Measurements from ENCODE around the gene PGAM5.
A peak's percentile ranks its signal among the peaks of the same experiment; 100 is the strongest.
"Not testable (repeated sequence)": the region's sequence is repeated elsewhere in the genome, so short reads cannot be mapped to it uniquely, and the experiment has no call there.

Gene PGAM5

GRCh38 chr12:132675757-132676432 lies 34.7 kb upstream of the PGAM5 start:
- no peak for ATAC-seq
- Mint-ChIP-seq H3K27ac (no peak overlapping the region), H3K4me3 (no peak overlapping the region), H3K4me1 (peaks cover 12% of the 10 kb centered on the region), H3K9me3 (no peaks in the 10 kb centered on the region), H3K27me3 (no peaks in the 10 kb centered on the region)
- no peak for DNase-seq

- Mint-ChIP-seq H3K4me1 (peaks cover 12% of the 10 kb centered on the region), H3K4me3 (no peak overlapping the region), H3K9me3 (no peaks in the 10 kb centered on the region), H3K27ac (no peak overlapping the region), H3K27me3 (no peaks in the 10 kb centered on the region)
- DNase-seq = no peak
- no peak for ATAC-seq
Measured at GRCh38 chr12:132677492-132677891, 33.1 kb upstream of the PGAM5 start.

- H3K27ac Mint-ChIP-seq = peak overlapping the region in 1 of 2 donors; percentile 88
- no peak for ATAC-seq
Measured at GRCh38 chr12:132685400-132685799, 25.2 kb upstream of the PGAM5 start.

GRCh38 chr12:132686825-132687210 lies 23.8 kb upstream of the PGAM5 start:
- H3K9me3 Mint-ChIP-seq = no peaks in the 10 kb centered on the region
- ATAC-seq = peak; percentile 64
- no peak for DNase-seq

More at GRCh38 chr12:132685400-132685799, 25.2 kb upstream of the PGAM5 start:
- no peak for DNase-seq
- Mint-ChIP-seq H3K4me3 (peak overlapping the region; percentile 87), H3K4me1 (peaks cover 25% of the 10 kb centered on the region), H3K9me3 (no peaks in the 10 kb centered on the region), H3K27me3 (no peaks in the 10 kb centered on the region)

GRCh38 chr12:132687211-132688164 lies 23.2 kb upstream of the PGAM5 start, which contains the start of the genes POLE and PXMP2:
Gene POLE (minus strand): TSS chr12:132687342. CDS start chr12:132687315, 27 bp downstream.
Gene PXMP2 (plus strand): TSS chr12:132687587. CDS start chr12:132687671, 84 bp downstream.
- Mint-ChIP-seq H3K4me1 (peaks cover 21% of the 10 kb centered on the region), H3K27me3 (no peaks in the 10 kb centered on the region), H3K9me3 (no peaks in the 10 kb centered on the region), H3K4me3 (peak within 1 kb of the TSS; percentile 87), H3K27ac (peak within 1 kb of the TSS; percentile 96 to 98)
- DNase-seq = peak; percentile 93 to 95
- ATAC-seq = peak; percentile 97

More at GRCh38 chr12:132686825-132687210, 23.8 kb upstream of the PGAM5 start:
- peak overlapping the region; percentile 87 for H3K4me3 Mint-ChIP-seq
- no peaks in the 10 kb centered on the region for H3K27me3 Mint-ChIP-seq
- H3K4me1 Mint-ChIP-seq = peaks cover 21% of the 10 kb centered on the region
- H3K27ac Mint-ChIP-seq = peak overlapping the region; percentile 96 to 98

- H3K27me3 Mint-ChIP-seq = no peaks in the 10 kb centered on the region
- ATAC-seq = no peak
- peak overlapping the region in 1 of 2 donors; percentile 98 for H3K27ac Mint-ChIP-seq
- no peaks in the 10 kb centered on the region for H3K9me3 Mint-ChIP-seq
- DNase-seq = no peak
- peaks cover 21% of the 10 kb centered on the region for H3K4me1 Mint-ChIP-seq
- peak overlapping the region; percentile 27 to 70 for H3K4me3 Mint-ChIP-seq
Measured at GRCh38 chr12:132689227-132689626, 21.4 kb upstream of the PGAM5 start.

GRCh38 chr12:132690112-132690511 lies 20.5 kb upstream of the PGAM5 start:
- H3K4me3 Mint-ChIP-seq = no peak overlapping the region
- no peaks in the 10 kb centered on the region for H3K27me3 Mint-ChIP-seq
- no peaks in the 10 kb centered on the region for H3K9me3 Mint-ChIP-seq
- no peak for ATAC-seq
- peaks cover 19% of the 10 kb centered on the region for H3K4me1 Mint-ChIP-seq
- no peak for DNase-seq
- no peak overlapping the region for H3K27ac Mint-ChIP-seq

GRCh38 chr12:132692030-132692429 lies 18.6 kb upstream of the PGAM5 start:
- DNase-seq, H3K9me3 Mint-ChIP-seq, H3K4me3 Mint-ChIP-seq, H3K4me1 Mint-ChIP-seq, ATAC-seq, H3K27ac Mint-ChIP-seq, H3K27me3 Mint-ChIP-seq: not testable (repeated sequence)

GRCh38 chr12:132694888-132695287 lies 15.8 kb upstream of the PGAM5 start:
- DNase-seq, ATAC-seq, H3K9me3 Mint-ChIP-seq, H3K4me3 Mint-ChIP-seq, H3K4me1 Mint-ChIP-seq, H3K27me3 Mint-ChIP-seq: not testable (repeated sequence)
- H3K27ac Mint-ChIP-seq = peak overlapping the region in 1 of 2 donors; percentile 17

GRCh38 chr12:132695431-132695830 lies 15.2 kb upstream of the PGAM5 start:
- ATAC-seq (no peak), DNase-seq (no peak)
- no peaks in the 10 kb centered on the region for H3K9me3 Mint-ChIP-seq
- no peaks in the 10 kb centered on the region for H3K4me1 Mint-ChIP-seq
- H3K4me3 Mint-ChIP-seq = no peak overlapping the region
- H3K27me3 Mint-ChIP-seq = no peaks in the 10 kb centered on the region
- peak overlapping the region in 1 of 2 donors; percentile 17 for H3K27ac Mint-ChIP-seq

GRCh38 chr12:132698341-132698740 lies 12.3 kb upstream of the PGAM5 start:
- no peaks in the 10 kb centered on the region for H3K4me1 Mint-ChIP-seq
- H3K27ac Mint-ChIP-seq = no peak overlapping the region
- no peaks in the 10 kb centered on the region for H3K9me3 Mint-ChIP-seq
- no peaks in the 10 kb centered on the region for H3K27me3 Mint-ChIP-seq
- no peak for ATAC-seq
- H3K4me3 Mint-ChIP-seq = no peak overlapping the region
- no peak for DNase-seq

GRCh38 chr12:132700212-132700822 lies 10.3 kb upstream of the PGAM5 start:
- ATAC-seq = no peak
- Mint-ChIP-seq H3K27ac (peak overlapping the region in 1 of 2 donors; percentile 80), H3K9me3 (no peaks in the 10 kb centered on the region), H3K4me3 (no peak overlapping the region), H3K27me3 (no peaks in the 10 kb centered on the region), H3K4me1 (no peaks in the 10 kb centered on the region)
- no peak for DNase-seq

GRCh38 chr12:132702640-132703039 lies 8.0 kb upstream of the PGAM5 start:
- H3K27me3 Mint-ChIP-seq = no peaks in the 10 kb centered on the region
- DNase-seq = no peak
- no peaks in the 10 kb centered on the region for H3K4me1 Mint-ChIP-seq
- no peak overlapping the region for H3K4me3 Mint-ChIP-seq
- H3K9me3 Mint-ChIP-seq = peaks cover 0 to 6% of the 10 kb centered on the region in 2 donors
- peak overlapping the region in 1 of 2 donors; percentile 74 for H3K27ac Mint-ChIP-seq
- ATAC-seq = no peak

- H3K27ac Mint-ChIP-seq = peak overlapping the region in 1 of 2 donors; percentile 22
Measured at GRCh38 chr12:132703641-132704040, 7.0 kb upstream of the PGAM5 start.

GRCh38 chr12:132707241-132707640 lies 3.4 kb upstream of the PGAM5 start:
- no peak overlapping the region for H3K4me3 Mint-ChIP-seq
- ATAC-seq (no peak), DNase-seq (no peak)
- no peak overlapping the region for H3K27ac Mint-ChIP-seq
- H3K27me3 Mint-ChIP-seq = no peaks in the 10 kb centered on the region
- peaks cover 10% of the 10 kb centered on the region for H3K4me1 Mint-ChIP-seq
- peaks cover 0 to 6% of the 10 kb centered on the region in 2 donors for H3K9me3 Mint-ChIP-seq

More at GRCh38 chr12:132703641-132704040, 7.0 kb upstream of the PGAM5 start:
- ATAC-seq = no peak
- no peak for DNase-seq
- Mint-ChIP-seq H3K4me1 (no peaks in the 10 kb centered on the region), H3K4me3 (no peak overlapping the region), H3K27me3 (no peaks in the 10 kb centered on the region), H3K9me3 (peaks cover 0 to 6% of the 10 kb centered on the region in 2 donors)

Data from stimulated activated naive CD8-positive, alpha-beta T cell treated with anti-CD3 and anti-CD28 coated beads, Interleukin-15, amount 100 ng/mL, for 72 hours (primary cell).